Measurements from ENCODE around the gene TXNRD2.
"Not testable (repeated sequence)": the region's sequence is repeated elsewhere in the genome, so short reads cannot be mapped to it uniquely, and the experiment has no call there.

Gene TXNRD2

DNA sequence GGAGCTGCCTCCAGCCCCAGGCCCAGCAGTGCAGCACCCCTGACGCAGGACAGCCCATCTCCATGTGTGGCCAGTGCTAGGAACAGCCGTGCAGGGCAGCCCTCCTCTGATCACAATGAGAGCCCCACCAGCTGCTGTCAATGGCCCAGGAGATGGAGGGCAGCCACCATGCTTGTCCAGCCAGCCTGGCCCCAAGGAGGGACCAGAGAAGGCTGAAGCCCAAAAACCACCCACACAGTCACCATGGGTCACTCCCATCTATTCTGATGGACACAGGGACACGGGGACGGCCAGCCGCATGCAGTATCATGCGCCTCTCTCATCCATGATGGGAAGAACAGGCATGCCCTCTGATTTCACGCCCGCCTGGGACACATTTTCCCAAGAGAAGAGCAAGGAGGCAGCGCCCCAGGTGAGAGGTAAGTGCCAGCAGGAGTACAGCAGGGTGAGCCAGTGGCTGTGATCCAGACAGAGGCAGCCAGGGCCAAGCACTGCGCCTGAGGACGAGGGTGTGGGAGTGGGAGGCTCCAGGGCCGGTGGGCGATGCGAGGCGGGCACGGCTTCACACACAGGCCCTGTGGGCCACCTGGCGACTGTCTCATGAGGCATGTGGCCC, 53.4 kb downstream of the TXNRD2 start:
- H3K27me3 ChIP-seq (ENCODE audit: insufficient read depth, insufficient read length): no peaks in the 10 kb centered on the region
- H3K4me3 ChIP-seq (ENCODE audit: insufficient read length, low read depth): no peak overlapping the region
- no peak for DNase-seq (ENCODE audit: low read depth, low spot score)
- H3K36me3 ChIP-seq (ENCODE audit: insufficient read depth, insufficient read length, low read length): peaks cover 4% of the 10 kb centered on the region
- H3K9ac ChIP-seq (ENCODE audit: insufficient read length, low read depth): no peak overlapping the region
- H3K9me3 ChIP-seq (ENCODE audit: insufficient read depth, low read length): no peaks in the 10 kb centered on the region
- H3K4me1 ChIP-seq (ENCODE audit: insufficient read depth, insufficient read length): peaks cover 16% of the 10 kb centered on the region
- TF ChIP-seq SUZ12 (IDR thresholded peaks at IDR 0.05; ENCODE audit: extremely low read depth, insufficient read depth, insufficient read length): no peak
- TF ChIP-seq ZNF274 (IDR thresholded peaks at IDR 0.05; ENCODE audit: low read depth, low read length): no peak
- TF ChIP-seq YY1 (IDR thresholded peaks at IDR 0.05; ENCODE audit: insufficient read depth, insufficient read length): no peak

- Histone ChIP-seq H3K9ac (ENCODE audit: insufficient read length, low read depth) (no peak overlapping the region), H3K4me3 (ENCODE audit: insufficient read length, low read depth) (no peak overlapping the region), H3K36me3 (ENCODE audit: insufficient read depth, insufficient read length, low read length) (peaks cover 7% of the 10 kb centered on the region), H3K4me1 (ENCODE audit: insufficient read depth, insufficient read length) (peaks cover 22% of the 10 kb centered on the region), H3K27me3 (ENCODE audit: insufficient read depth, insufficient read length) (no peaks in the 10 kb centered on the region), H3K9me3 (ENCODE audit: insufficient read depth, low read length) (no peaks in the 10 kb centered on the region)
- DNase-seq (ENCODE audit: low read depth, low spot score): no peak
- TF ChIP-seq ZNF274 (IDR thresholded peaks at IDR 0.05; ENCODE audit: low read depth, low read length) (no peak), YY1 (IDR thresholded peaks at IDR 0.05; ENCODE audit: insufficient read depth, insufficient read length) (no peak), SUZ12 (IDR thresholded peaks at IDR 0.05; ENCODE audit: extremely low read depth, insufficient read depth, insufficient read length) (no peak)
Measured at GRCh38 chr22:19887256-19887985, 54.2 kb downstream of the TXNRD2 start.

DNA sequence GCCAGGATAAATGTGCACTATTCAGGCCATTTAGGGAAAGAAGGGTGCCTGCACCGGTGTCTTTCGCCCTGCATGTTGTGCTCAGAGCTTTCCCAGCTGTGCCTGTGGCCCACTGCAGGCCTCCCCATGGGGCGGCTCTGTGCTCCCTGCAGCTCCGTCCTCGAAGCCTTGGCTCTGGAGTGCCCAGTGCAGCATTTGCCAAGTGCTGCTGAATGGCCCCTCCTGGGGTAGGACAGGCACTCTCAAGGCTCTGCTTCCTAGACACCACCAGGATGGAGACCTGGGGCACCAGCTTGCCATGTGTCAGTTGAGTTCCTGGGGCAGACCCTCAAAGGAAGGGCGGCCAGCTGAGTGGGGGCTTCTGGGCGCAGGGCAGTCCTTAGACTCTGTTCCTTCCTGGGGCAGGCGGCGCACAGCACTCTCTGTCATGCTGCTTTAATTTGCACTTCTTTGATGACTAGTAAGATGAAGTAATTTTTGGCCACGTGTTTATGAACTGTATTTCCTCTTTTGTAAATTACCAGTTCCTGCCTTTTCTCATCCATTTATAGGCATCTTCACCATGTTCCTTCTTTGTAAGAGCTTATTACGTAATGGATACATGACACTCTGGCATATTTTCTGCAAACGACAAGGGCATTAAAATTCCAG, 54.9 kb downstream of the TXNRD2 start:
- peaks cover 7% of the 10 kb centered on the region for H3K36me3 ChIP-seq (ENCODE audit: insufficient read depth, insufficient read length, low read length)
- TF ChIP-seq ZNF274 (IDR thresholded peaks at IDR 0.05; ENCODE audit: low read depth, low read length): no peak
- H3K4me1 ChIP-seq (ENCODE audit: insufficient read depth, insufficient read length): peaks cover 21% of the 10 kb centered on the region
- H3K4me3 ChIP-seq (ENCODE audit: insufficient read length, low read depth): no peak overlapping the region
- no peak overlapping the region for H3K9ac ChIP-seq (ENCODE audit: insufficient read length, low read depth)
- DNase-seq (ENCODE audit: low read depth, low spot score): no peak
- H3K9me3 ChIP-seq (ENCODE audit: insufficient read depth, low read length): no peaks in the 10 kb centered on the region
- no peaks in the 10 kb centered on the region for H3K27me3 ChIP-seq (ENCODE audit: insufficient read depth, insufficient read length)

- peaks cover 22% of the 10 kb centered on the region for H3K4me1 ChIP-seq (ENCODE audit: insufficient read depth, insufficient read length)
- no peaks in the 10 kb centered on the region for H3K9me3 ChIP-seq (ENCODE audit: insufficient read depth, low read length)
- H3K36me3 ChIP-seq (ENCODE audit: insufficient read depth, insufficient read length, low read length): peaks cover 7% of the 10 kb centered on the region
- no peak for TF ChIP-seq SUZ12 (IDR thresholded peaks at IDR 0.05; ENCODE audit: extremely low read depth, insufficient read depth, insufficient read length)
- TF ChIP-seq YY1 (IDR thresholded peaks at IDR 0.05; ENCODE audit: insufficient read depth, insufficient read length): no peak
- no peak for TF ChIP-seq ZNF274 (IDR thresholded peaks at IDR 0.05; ENCODE audit: low read depth, low read length)
- DNase-seq (ENCODE audit: low read depth, low spot score): no peak
- H3K4me3 ChIP-seq (ENCODE audit: insufficient read length, low read depth): no peak overlapping the region
- H3K27me3 ChIP-seq (ENCODE audit: insufficient read depth, insufficient read length): no peaks in the 10 kb centered on the region
- H3K9ac ChIP-seq (ENCODE audit: insufficient read length, low read depth): no peak overlapping the region
Measured at GRCh38 chr22:19885841-19886592, 55.6 kb downstream of the TXNRD2 start.

DNA sequence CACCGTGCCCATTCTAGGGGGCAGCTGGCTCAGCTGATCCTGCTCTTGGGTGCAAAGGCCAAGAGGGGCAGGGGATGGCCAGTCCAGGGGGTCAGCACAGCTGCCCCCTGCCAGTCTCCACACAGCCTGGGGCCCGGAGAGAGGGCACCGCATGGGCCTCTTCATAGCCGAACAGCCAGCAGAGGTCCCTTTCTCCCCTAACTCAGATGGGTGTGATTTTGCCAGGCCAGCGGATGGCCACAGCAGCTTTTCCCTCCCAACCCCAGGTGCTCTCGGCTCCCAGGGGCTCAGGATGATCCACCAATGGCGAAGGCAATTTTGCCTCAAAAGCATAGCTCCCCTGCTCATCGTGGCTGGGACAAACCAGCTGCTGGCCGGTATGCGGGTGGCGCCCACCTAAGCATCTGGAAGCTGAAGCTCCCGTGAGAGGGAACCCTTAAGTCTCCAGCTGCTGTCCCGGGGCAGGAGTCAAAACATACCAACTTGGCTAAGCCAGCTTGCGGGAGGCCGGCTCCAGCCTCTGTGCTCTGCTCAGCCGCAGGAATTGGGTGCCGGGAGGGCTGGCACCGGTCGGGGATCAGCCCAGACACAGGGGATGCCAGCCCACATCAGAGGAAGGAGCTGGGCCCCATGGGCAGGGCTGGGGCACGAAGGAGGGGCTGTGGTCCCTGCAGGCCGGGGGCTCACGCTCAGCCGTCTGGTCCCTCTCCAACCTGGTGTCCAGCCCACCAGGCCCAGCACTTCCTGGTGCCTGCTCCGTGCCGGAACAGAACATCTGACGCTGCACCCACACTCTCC, 56.5 kb downstream of the TXNRD2 start:
- no peak overlapping the region for H3K4me3 ChIP-seq (ENCODE audit: insufficient read length, low read depth)
- no peak for DNase-seq (ENCODE audit: low read depth, low spot score)
- no peaks in the 10 kb centered on the region for H3K27me3 ChIP-seq (ENCODE audit: insufficient read depth, insufficient read length)
- H3K9me3 ChIP-seq (ENCODE audit: insufficient read depth, low read length): no peaks in the 10 kb centered on the region
- H3K4me1 ChIP-seq (ENCODE audit: insufficient read depth, insufficient read length): peaks cover 26% of the 10 kb centered on the region
- TF ChIP-seq YY1 (IDR thresholded peaks at IDR 0.05; ENCODE audit: insufficient read depth, insufficient read length): no peak
- TF ChIP-seq SUZ12 (IDR thresholded peaks at IDR 0.05; ENCODE audit: extremely low read depth, insufficient read depth, insufficient read length): no peak
- TF ChIP-seq ZNF274 (IDR thresholded peaks at IDR 0.05; ENCODE audit: low read depth, low read length): no peak
- peaks cover 8% of the 10 kb centered on the region for H3K36me3 ChIP-seq (ENCODE audit: insufficient read depth, insufficient read length, low read length)
- no peak overlapping the region for H3K9ac ChIP-seq (ENCODE audit: insufficient read length, low read depth)

DNA sequence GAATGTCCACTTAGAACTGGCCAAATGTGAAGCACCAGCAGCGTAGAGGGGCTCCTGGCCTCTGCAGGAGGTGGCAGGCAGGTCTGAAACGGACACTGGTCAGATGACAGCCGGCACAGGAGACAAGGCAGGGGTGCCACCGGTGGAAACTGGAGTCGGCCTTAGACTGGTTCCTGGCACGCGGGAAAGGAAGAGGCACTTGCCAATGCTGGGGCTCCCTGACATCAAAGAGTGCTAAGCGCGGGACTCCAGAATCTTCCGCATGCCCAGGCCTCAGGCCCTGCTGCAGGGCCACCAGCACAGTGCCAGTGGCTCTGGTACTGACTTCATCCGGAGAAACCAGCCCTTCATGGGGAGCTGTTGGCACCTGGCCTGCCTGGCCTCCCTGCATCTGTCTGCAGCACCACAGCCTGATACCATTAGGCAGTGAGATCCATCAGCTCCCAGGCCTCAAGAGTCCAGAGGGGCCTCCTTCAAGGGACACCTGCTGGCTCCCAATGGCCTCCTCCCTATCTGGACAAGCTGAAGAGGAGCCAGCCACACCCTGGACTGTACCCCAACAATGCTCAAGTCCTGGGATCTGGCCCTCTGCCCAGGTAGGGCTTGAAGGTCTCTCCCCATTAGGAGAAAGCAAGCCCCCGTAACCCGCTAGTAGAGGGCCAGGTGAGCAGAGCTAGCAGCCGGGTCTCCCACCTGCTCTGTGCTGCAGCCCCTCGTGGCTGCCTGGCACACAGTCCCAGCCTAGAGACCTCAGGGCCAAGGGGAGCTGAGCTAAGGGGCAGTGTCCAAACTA, 57.3 kb downstream of the TXNRD2 start:
- TF ChIP-seq YY1 (IDR thresholded peaks at IDR 0.05; ENCODE audit: insufficient read depth, insufficient read length) (no peak), SUZ12 (IDR thresholded peaks at IDR 0.05; ENCODE audit: extremely low read depth, insufficient read depth, insufficient read length) (no peak), ZNF274 (IDR thresholded peaks at IDR 0.05; ENCODE audit: low read depth, low read length) (no peak)
- Histone ChIP-seq H3K9ac (ENCODE audit: insufficient read length, low read depth) (no peak overlapping the region), H3K4me1 (ENCODE audit: insufficient read depth, insufficient read length) (peaks cover 31% of the 10 kb centered on the region), H3K27me3 (ENCODE audit: insufficient read depth, insufficient read length) (no peaks in the 10 kb centered on the region), H3K4me3 (ENCODE audit: insufficient read length, low read depth) (no peak overlapping the region), H3K36me3 (ENCODE audit: insufficient read depth, insufficient read length, low read length) (peaks cover 14% of the 10 kb centered on the region), H3K9me3 (ENCODE audit: insufficient read depth, low read length) (no peaks in the 10 kb centered on the region)
- no peak for DNase-seq (ENCODE audit: low read depth, low spot score)

- H3K27me3 ChIP-seq (ENCODE audit: insufficient read depth, insufficient read length); H3K9me3 ChIP-seq (ENCODE audit: insufficient read depth, low read length); DNase-seq (ENCODE audit: low read depth, low spot score); H3K4me3 ChIP-seq (ENCODE audit: insufficient read length, low read depth); H3K9ac ChIP-seq (ENCODE audit: insufficient read length, low read depth): not testable (repeated sequence)
- H3K4me1 ChIP-seq (ENCODE audit: insufficient read depth, insufficient read length): peaks cover 34% of the 10 kb centered on the region
- H3K36me3 ChIP-seq (ENCODE audit: insufficient read depth, insufficient read length, low read length): peaks cover 18% of the 10 kb centered on the region
Measured at GRCh38 chr22:19883446-19883845, 58.2 kb downstream of the TXNRD2 start.

All from NT2/D1 (cell line).